ENCODE data around the gene COL5A3. TPM values are rescaled to one million over a fixed set of nuclear protein-coding genes. Genes with fewer than 3 reads are reported as not detected.
"Not testable (repeated sequence)": the region's sequence is repeated elsewhere in the genome, so short reads cannot be mapped to it uniquely, and the experiment has no call there.

The COL5A3 gene
- total RNA-seq, 2 experiments from 2014 or later = 0.40 to 0.57 TPM

GRCh38 chr19:10023096-10023495 is 12.8 kb upstream of the COL5A3 start:
- POLR2A ChIA-PET; CTCF ChIA-PET; H3K9me3 Mint-ChIP-seq; H3K4me1 Mint-ChIP-seq; H3K27ac Mint-ChIP-seq; H3K4me3 Mint-ChIP-seq; H3K36me3 Mint-ChIP-seq (ENCODE audit: low read depth); DNase-seq: not testable (repeated sequence)
- peaks cover 11% of the 10 kb centered on the region for H3K27me3 Mint-ChIP-seq

GRCh38 chr19:10021863-10022262 is 11.6 kb upstream of the COL5A3 start:
- ChIA-PET POLR2A (no interaction called here), CTCF (no interaction called here)
- Mint-ChIP-seq H3K4me3 (no peak overlapping the region), H3K9me3 (no peaks in the 10 kb centered on the region), H3K36me3 (ENCODE audit: low read depth) (no peaks in the 10 kb centered on the region), H3K27ac (no peak overlapping the region), H3K4me1 (no peaks in the 10 kb centered on the region), H3K27me3 (peaks cover 7% of the 10 kb centered on the region)
- DNase-seq = no peak

- no peaks in the 10 kb centered on the region for H3K9me3 Mint-ChIP-seq
- H3K27ac Mint-ChIP-seq = no peak overlapping the region
- no peaks in the 10 kb centered on the region for H3K36me3 Mint-ChIP-seq (ENCODE audit: low read depth)
- ChIA-PET POLR2A (no interaction called here), CTCF (no interaction called here)
- DNase-seq = no peak
- peaks cover 3% of the 10 kb centered on the region for H3K27me3 Mint-ChIP-seq
- H3K4me3 Mint-ChIP-seq = no peak overlapping the region
- no peaks in the 10 kb centered on the region for H3K4me1 Mint-ChIP-seq
Observed at GRCh38 chr19:10021446-10021845, 11.1 kb upstream of the COL5A3 start.

- H3K27ac Mint-ChIP-seq = no peak overlapping the region
- H3K4me3 Mint-ChIP-seq = no peak overlapping the region
- H3K27me3 Mint-ChIP-seq = peaks cover 3% of the 10 kb centered on the region
- no peaks in the 10 kb centered on the region for H3K36me3 Mint-ChIP-seq (ENCODE audit: low read depth)
- ChIA-PET POLR2A (no interaction called here), CTCF (interaction anchor here (0.7 kb wide), 1 partner anchor 27 kb away, joined by 3 read pairs; no protein-coding TSS in a partner anchor)
- no peaks in the 10 kb centered on the region for H3K9me3 Mint-ChIP-seq
- no peaks in the 10 kb centered on the region for H3K4me1 Mint-ChIP-seq
- DNase-seq = no peak
Observed at GRCh38 chr19:10020851-10021250, 10.5 kb upstream of the COL5A3 start.

- Mint-ChIP-seq H3K36me3 (ENCODE audit: low read depth) (no peaks in the 10 kb centered on the region), H3K4me1 (no peaks in the 10 kb centered on the region), H3K4me3 (no peak overlapping the region), H3K9me3 (no peaks in the 10 kb centered on the region), H3K27ac (no peak overlapping the region), H3K27me3 (peaks cover under 1% of the 10 kb centered on the region)
- DNase-seq = no peak
- ChIA-PET POLR2A (no interaction called here), CTCF (no interaction called here)
Observed at GRCh38 chr19:10019246-10019645, 8.9 kb upstream of the COL5A3 start.

- Mint-ChIP-seq H3K4me3 (no peak overlapping the region), H3K4me1 (no peaks in the 10 kb centered on the region), H3K9me3 (no peaks in the 10 kb centered on the region), H3K27me3 (peaks cover under 1% of the 10 kb centered on the region), H3K27ac (no peak overlapping the region), H3K36me3 (ENCODE audit: low read depth) (no peaks in the 10 kb centered on the region)
- ChIA-PET POLR2A (no interaction called here), CTCF (no interaction called here)
- DNase-seq = no peak
Observed at GRCh38 chr19:10018786-10019185, 8.5 kb upstream of the COL5A3 start.

GRCh38 chr19:10018263-10018662 is 8.0 kb upstream of the COL5A3 start:
- H3K9me3 Mint-ChIP-seq = no peaks in the 10 kb centered on the region
- H3K4me1 Mint-ChIP-seq = no peaks in the 10 kb centered on the region
- CTCF ChIA-PET = no interaction called here
- peaks cover 4% of the 10 kb centered on the region for H3K27me3 Mint-ChIP-seq
- no peaks in the 10 kb centered on the region for H3K36me3 Mint-ChIP-seq (ENCODE audit: low read depth)
- no peak overlapping the region for H3K4me3 Mint-ChIP-seq
- H3K27ac Mint-ChIP-seq = no peak overlapping the region
- DNase-seq = no peak
- POLR2A ChIA-PET = no interaction called here

- Mint-ChIP-seq H3K27ac (no peak overlapping the region), H3K27me3 (peaks cover 28% of the 10 kb centered on the region), H3K36me3 (ENCODE audit: low read depth) (no peaks in the 10 kb centered on the region), H3K9me3 (no peaks in the 10 kb centered on the region), H3K4me1 (peaks cover 4% of the 10 kb centered on the region), H3K4me3 (no peak overlapping the region)
- ChIA-PET POLR2A (no interaction called here), CTCF (interaction anchor here (0.6 kb wide), 1 partner anchor 26 kb away, joined by 4 read pairs; no protein-coding TSS in a partner anchor)
- DNase-seq = no peak
Observed at GRCh38 chr19:10013834-10014618, 3.7 kb upstream of the COL5A3 start.

- H3K36me3 Mint-ChIP-seq (ENCODE audit: low read depth) = no peaks in the 10 kb centered on the region
- no peak within 1 kb of the TSS for H3K4me3 Mint-ChIP-seq
- ChIA-PET POLR2A (no interaction called here), CTCF (no interaction called here)
- H3K4me1 Mint-ChIP-seq = peaks cover 6% of the 10 kb centered on the region
- no peak within 1 kb of the TSS for H3K27ac Mint-ChIP-seq
- H3K27me3 Mint-ChIP-seq = peaks cover 35% of the 10 kb centered on the region
- DNase-seq = no peak
- no peaks in the 10 kb centered on the region for H3K9me3 Mint-ChIP-seq
Observed at GRCh38 chr19:10013316-10013715, 3.0 kb upstream of the COL5A3 start, which contains the start of gene RDH8. TSS of gene RDH8 (plus strand) at chr19:10013483. CDS start at chr19:10013498, 15 bp downstream.

GRCh38 chr19:10011974-10012373 is 1.7 kb upstream of the COL5A3 start:
- no peaks in the 10 kb centered on the region for H3K9me3 Mint-ChIP-seq
- H3K4me1 Mint-ChIP-seq = peaks cover 6% of the 10 kb centered on the region
- DNase-seq = no peak
- H3K36me3 Mint-ChIP-seq (ENCODE audit: low read depth) = no peaks in the 10 kb centered on the region
- H3K27ac Mint-ChIP-seq = no peak overlapping the region
- H3K27me3 Mint-ChIP-seq = peaks cover 45% of the 10 kb centered on the region
- H3K4me3 Mint-ChIP-seq = no peak overlapping the region
- CTCF ChIA-PET = no interaction called here
- POLR2A ChIA-PET = no interaction called here

GRCh38 chr19:10010939-10011338 is 635 bp upstream of the COL5A3 start:
- Mint-ChIP-seq H3K4me3 (no peak overlapping the region), H3K27me3 (peaks cover 46% of the 10 kb centered on the region), H3K9me3 (no peaks in the 10 kb centered on the region), H3K4me1 (peaks cover 9% of the 10 kb centered on the region), H3K36me3 (ENCODE audit: low read depth) (no peaks in the 10 kb centered on the region), H3K27ac (no peak overlapping the region)
- DNase-seq = no peak
- POLR2A ChIA-PET = no interaction called here
- CTCF ChIA-PET = interaction anchor here (0.6 to 1.0 kb wide), 3 partner anchors 11 to 1062 kb away, joined by 3 read pairs; no protein-coding TSS in a partner anchor

GRCh38 chr19:10009714-10010224 is 535 bp downstream of the COL5A3 start:
- CTCF ChIA-PET = interaction anchor here (1.0 kb wide), 2 partner anchors 10 to 18 kb away, joined by 3 read pairs; no protein-coding TSS in a partner anchor
- no peak overlapping the region for H3K4me3 Mint-ChIP-seq
- no peaks in the 10 kb centered on the region for H3K36me3 Mint-ChIP-seq (ENCODE audit: low read depth)
- H3K27ac Mint-ChIP-seq = no peak overlapping the region
- POLR2A ChIA-PET = no interaction called here
- no peak for DNase-seq
- peaks cover 10% of the 10 kb centered on the region for H3K4me1 Mint-ChIP-seq
- no peaks in the 10 kb centered on the region for H3K9me3 Mint-ChIP-seq
- peaks cover 46% of the 10 kb centered on the region for H3K27me3 Mint-ChIP-seq

- H3K4me1 Mint-ChIP-seq = peaks cover 16% of the 10 kb centered on the region
- H3K36me3 Mint-ChIP-seq (ENCODE audit: low read depth) = no peaks in the 10 kb centered on the region
- POLR2A ChIA-PET = no interaction called here
- no peak for DNase-seq
- no peak overlapping the region for H3K27ac Mint-ChIP-seq
- CTCF ChIA-PET = interaction anchor here (0.6 to 1.0 kb wide), 2 partner anchors 8 to 119 kb away, joined by 3 to 4 read pairs; no protein-coding TSS in a partner anchor
- peaks cover 42% of the 10 kb centered on the region for H3K27me3 Mint-ChIP-seq
- no peaks in the 10 kb centered on the region for H3K9me3 Mint-ChIP-seq
- no peak overlapping the region for H3K4me3 Mint-ChIP-seq
Observed at GRCh38 chr19:10008184-10008765, 2.0 kb downstream of the COL5A3 start.

Measured in activated CD4-positive, alpha-beta T cell treated with anti-CD3 and anti-CD28 coated beads, Interleukin-2, amount 10 ng/mL, durations not matched to agents 7 days and 5 days (primary cell).